Measurements from ENCODE around the gene PSIP1. TPM values are rescaled to one million over a fixed set of nuclear protein-coding genes. Genes with fewer than 3 reads are reported as not detected.

PSIP1 gene
- total RNA-seq (10 to 100 TPM; 82.2 to 86.3 TPM), polyA plus RNA-seq (129 TPM)

DNA sequence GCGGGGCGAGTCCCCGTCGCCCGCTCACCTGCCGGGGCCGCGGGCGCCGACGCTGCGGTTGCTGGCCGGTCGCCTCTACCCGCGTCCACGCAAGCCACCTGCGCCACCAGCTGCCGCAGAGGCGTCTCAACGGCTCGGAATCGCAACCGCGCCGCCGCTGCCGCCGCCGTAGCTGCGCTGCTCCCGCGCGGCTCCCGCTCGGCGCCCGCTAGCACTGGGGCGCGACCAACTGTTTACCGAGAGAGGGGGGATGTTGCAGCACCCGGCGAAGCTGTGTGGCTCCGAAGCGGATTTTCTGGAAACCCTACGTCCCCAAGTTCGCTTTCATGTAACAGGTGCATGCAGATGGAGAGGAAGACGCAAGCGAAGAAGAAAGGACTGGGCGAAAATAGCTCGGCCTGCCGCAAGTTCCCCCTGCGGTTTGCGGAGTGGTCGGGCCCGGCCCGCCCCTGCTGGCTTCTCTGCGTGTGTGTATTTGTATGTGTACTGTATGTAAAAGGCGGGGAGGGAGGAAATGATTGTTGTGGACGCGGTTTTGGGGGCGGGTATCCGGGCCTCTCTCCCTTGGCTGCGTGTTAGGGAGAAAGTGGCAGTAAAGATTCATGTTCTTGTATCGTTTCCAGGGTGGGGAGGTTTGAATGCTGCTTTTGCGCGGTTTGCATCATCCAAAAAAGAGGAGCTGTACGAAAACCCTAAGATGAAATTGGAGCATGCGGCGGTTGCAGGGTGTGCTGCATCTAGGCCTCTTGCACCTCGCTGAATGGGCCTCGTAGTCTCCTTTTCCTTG, at the start of gene PSIP1:
Gene PSIP1, minus strand, starts transcription at position 182 of the 787 bp plus-strand sequence. CDS start 782 bp downstream, outside the sequence.
- peak within 1 kb of the TSS; percentile 78 for H3K4me3 ChIP-seq (ENCODE audit: low read length)
- peaks cover 0 to 3% of the 10 kb centered on the region in 2 donors for H3K27me3 Mint-ChIP-seq
- peaks cover 2% of the 10 kb centered on the region for H3K36me3 ChIP-seq (ENCODE audit: insufficient read depth, low read length)
- H3K27ac ChIP-seq (ENCODE audit: low read depth, low read length): peak within 1 kb of the TSS; percentile 87
- peak; percentile 80 to 94 (median 91) for DNase-seq
- H3K4me3 Mint-ChIP-seq: peak within 1 kb of the TSS; percentile 96 to 98 (median 97)
- peaks cover 50% of the 10 kb centered on the region for H3K4me1 ChIP-seq (ENCODE audit: insufficient read depth, low read length)
- H3K27me3 ChIP-seq (ENCODE audit: insufficient read depth, low read length, poor library complexity, severe bottlenecking): no peaks in the 10 kb centered on the region
- H3K36me3 Mint-ChIP-seq: peaks cover 0 to 37% (median 13%) of the 10 kb centered on the region in 3 donors
- H3K27ac Mint-ChIP-seq: peak within 1 kb of the TSS; percentile 89 to 100 (median 99)
- ChIA-PET CTCF (interaction anchor here (0.8 to 1.8 kb wide), 7 partner anchors 11 to 42 kb away, joined by 3 to 6 read pairs (median 3); partner anchors contain the start of gene CCDC171), POLR2A (interaction anchor here (0.6 to 2.5 kb wide), 14 partner anchors 10 to 257 kb away, joined by 3 to 39 read pairs (median 4); partner anchors contain the start of genes CCDC171, SNAPC3 and TTC39B)
- H3K9me3 Mint-ChIP-seq: no peaks in the 10 kb centered on the region
- no peaks in the 10 kb centered on the region for H3K9me3 ChIP-seq (ENCODE audit: low read length)
- H3K4me1 Mint-ChIP-seq: peaks cover 51 to 59% (median 55%) of the 10 kb centered on the region in 3 donors

DNA sequence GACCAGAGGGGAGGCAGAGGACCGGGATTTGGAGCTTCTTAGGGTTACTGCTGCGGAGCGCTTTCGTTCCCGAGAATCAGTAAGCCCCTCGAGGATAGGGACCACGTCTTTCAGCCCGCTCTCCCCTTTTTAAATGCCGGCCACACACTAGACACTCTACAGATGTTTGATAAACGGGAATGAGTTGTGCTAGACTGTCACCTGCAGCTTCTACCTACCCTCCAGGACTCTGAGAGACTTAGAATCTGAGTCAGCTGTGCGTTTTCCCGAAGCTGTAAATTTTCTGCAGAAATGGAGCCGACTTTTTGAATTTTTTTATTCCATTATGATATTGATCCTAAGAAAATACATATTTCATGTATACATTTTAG, 42.7 kb upstream of the PSIP1 start:
- Mint-ChIP-seq H3K4me1 (peaks cover 12 to 20% (median 14%) of the 10 kb centered on the region in 3 donors), H3K27ac (peak overlapping the region in 6 of 8 donors; percentile 3 to 94 (median 87)), H3K27me3 (peaks cover 3% of the 10 kb centered on the region in 2 donors), H3K4me3 (peak overlapping the region; percentile 87 to 97 (median 93)), H3K36me3 (peaks cover 0 to 10% (median 0%) of the 10 kb centered on the region in 3 donors), H3K9me3 (peaks cover 0 to 2% (median 0%) of the 10 kb centered on the region in 5 donors)
- peak overlapping the region; percentile 98 for H3K4me3 ChIP-seq (ENCODE audit: low read length)
- H3K27ac ChIP-seq (ENCODE audit: low read depth, low read length): no peak overlapping the region
- peak in 1 of 5 donors; percentile 3 for DNase-seq
- POLR2A ChIA-PET: interaction anchor here (0.6 to 3.3 kb wide), 4 partner anchors 11 to 243 kb away, joined by 3 to 39 read pairs (median 5); partner anchors contain the start of genes PSIP1 and SNAPC3
- CTCF ChIA-PET: interaction anchor here (1.8 to 2.1 kb wide), 2 partner anchors 8 to 13 kb away, joined by 9 to 10 read pairs; no protein-coding TSS in a partner anchor
- H3K4me1 ChIP-seq (ENCODE audit: insufficient read depth, low read length): peaks cover 7% of the 10 kb centered on the region
- no peaks in the 10 kb centered on the region for H3K9me3 ChIP-seq (ENCODE audit: low read length)
- H3K27me3 ChIP-seq (ENCODE audit: insufficient read depth, low read length, poor library complexity, severe bottlenecking): no peaks in the 10 kb centered on the region
- no peaks in the 10 kb centered on the region for H3K36me3 ChIP-seq (ENCODE audit: insufficient read depth, low read length)

DNA sequence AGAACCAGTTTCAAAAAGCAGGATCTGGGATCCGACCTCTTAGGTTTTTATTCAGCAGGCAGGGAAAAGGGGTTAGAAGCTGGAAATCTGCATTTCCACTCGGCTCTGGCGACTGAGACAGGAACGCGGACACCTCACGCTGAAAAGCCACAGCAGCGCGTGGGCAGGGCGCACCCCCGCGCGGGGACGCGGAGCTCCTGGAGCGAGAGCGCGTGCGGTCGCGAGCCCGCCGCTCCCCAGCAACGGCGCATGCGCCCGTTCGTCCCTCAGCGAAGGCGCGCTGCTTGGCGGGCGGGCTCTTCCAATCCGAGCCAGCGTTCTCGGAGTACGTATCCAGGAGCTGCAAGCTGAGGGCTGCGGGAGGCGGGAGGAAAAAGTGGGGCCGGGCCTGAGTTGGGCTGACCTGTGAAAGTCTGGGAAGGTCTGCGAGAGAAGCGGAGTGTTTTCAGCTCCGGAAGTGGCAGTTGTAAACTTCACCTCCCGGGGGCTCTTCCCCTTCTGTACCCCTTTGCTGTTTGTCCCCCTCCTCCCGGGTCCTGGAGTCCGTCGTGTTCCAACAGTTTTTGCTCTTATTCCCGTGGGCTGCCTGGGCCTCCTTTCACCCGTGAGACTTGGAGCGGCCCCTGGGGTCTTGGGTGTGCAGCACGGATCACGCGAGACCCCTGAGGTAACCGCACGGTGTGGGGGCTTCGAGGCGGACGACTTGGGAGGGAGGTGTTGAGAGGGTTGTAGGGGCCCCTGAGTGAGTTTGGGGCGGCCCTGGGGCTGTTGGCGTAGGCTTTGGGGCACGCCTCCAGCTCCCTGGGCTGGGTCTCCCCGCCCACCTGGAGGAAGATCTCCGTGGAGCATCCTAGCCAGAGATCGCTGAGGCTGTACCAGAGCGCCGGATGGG, 42.1 kb upstream of the PSIP1 start, which contains the start of gene CCDC171:
Gene CCDC171, plus strand, starts transcription at position 408 of the 892 bp plus-strand sequence. CDS start 11,046 bp downstream, outside the sequence.
- Mint-ChIP-seq H3K4me3 (peak within 1 kb of the TSS; percentile 87 to 97 (median 93)), H3K36me3 (peaks cover 0 to 10% (median 0%) of the 10 kb centered on the region in 3 donors), H3K4me1 (peaks cover 12 to 20% (median 14%) of the 10 kb centered on the region in 3 donors), H3K9me3 (peaks cover 0 to 2% (median 0%) of the 10 kb centered on the region in 5 donors), H3K27ac (peak within 1 kb of the TSS; percentile 45 to 94 (median 86)), H3K27me3 (peaks cover 0 to 3% of the 10 kb centered on the region in 2 donors)
- CTCF ChIA-PET: interaction anchor here (0.9 to 2.1 kb wide), 6 partner anchors 9 to 240 kb away, joined by 3 to 10 read pairs (median 6); no protein-coding TSS in a partner anchor
- Histone ChIP-seq H3K36me3 (ENCODE audit: insufficient read depth, low read length) (no peaks in the 10 kb centered on the region), H3K9me3 (ENCODE audit: low read length) (no peaks in the 10 kb centered on the region), H3K4me1 (ENCODE audit: insufficient read depth, low read length) (peaks cover 7% of the 10 kb centered on the region), H3K27me3 (ENCODE audit: insufficient read depth, low read length, poor library complexity, severe bottlenecking) (no peaks in the 10 kb centered on the region), H3K27ac (ENCODE audit: low read depth, low read length) (peak within 1 kb of the TSS; percentile 40), H3K4me3 (ENCODE audit: low read length) (peak within 1 kb of the TSS; percentile 98)
- peak; percentile 77 to 90 (median 86) for DNase-seq
- POLR2A ChIA-PET: interaction anchor here (0.6 to 3.3 kb wide), 6 partner anchors 12 to 243 kb away, joined by 3 to 39 read pairs (median 5); partner anchors contain the start of genes PSIP1 and SNAPC3

DNA sequence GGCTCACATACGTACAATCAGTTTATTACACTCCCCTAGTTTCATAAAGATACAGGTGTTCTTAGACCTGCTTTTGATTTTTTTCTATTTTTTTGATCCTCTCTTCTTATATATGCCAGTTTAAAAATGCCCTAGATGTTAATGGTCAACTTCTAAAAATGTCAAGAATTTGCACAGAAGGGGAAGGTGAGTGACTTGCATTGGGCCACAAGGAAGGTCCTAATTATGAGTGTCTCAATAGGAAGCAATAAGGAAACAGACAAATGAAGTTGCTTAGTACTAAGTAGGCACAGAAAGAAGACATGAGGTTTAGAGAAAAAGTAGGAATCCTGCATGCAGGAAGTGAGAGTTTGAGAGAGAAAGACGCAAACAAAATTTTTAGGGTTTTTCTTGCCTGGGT, 38.8 kb upstream of the PSIP1 start:
- H3K4me1 ChIP-seq (ENCODE audit: insufficient read depth, low read length): peaks cover 7% of the 10 kb centered on the region
- Mint-ChIP-seq H3K27me3 (peaks cover 3 to 4% of the 10 kb centered on the region in 2 donors), H3K36me3 (peaks cover 0 to 10% (median 0%) of the 10 kb centered on the region in 3 donors), H3K9me3 (no peaks in the 10 kb centered on the region), H3K27ac (no peak overlapping the region), H3K4me3 (peak overlapping the region in 1 of 7 donors; percentile 50), H3K4me1 (peaks cover 12 to 20% (median 14%) of the 10 kb centered on the region in 3 donors)
- no peak overlapping the region for H3K27ac ChIP-seq (ENCODE audit: low read depth, low read length)
- ChIA-PET POLR2A (no interaction called here), CTCF (no interaction called here)
- H3K36me3 ChIP-seq (ENCODE audit: insufficient read depth, low read length): no peaks in the 10 kb centered on the region
- H3K9me3 ChIP-seq (ENCODE audit: low read length): no peaks in the 10 kb centered on the region
- no peak for DNase-seq
- no peak overlapping the region for H3K4me3 ChIP-seq (ENCODE audit: low read length)
- no peaks in the 10 kb centered on the region for H3K27me3 ChIP-seq (ENCODE audit: insufficient read depth, low read length, poor library complexity, severe bottlenecking)

DNA sequence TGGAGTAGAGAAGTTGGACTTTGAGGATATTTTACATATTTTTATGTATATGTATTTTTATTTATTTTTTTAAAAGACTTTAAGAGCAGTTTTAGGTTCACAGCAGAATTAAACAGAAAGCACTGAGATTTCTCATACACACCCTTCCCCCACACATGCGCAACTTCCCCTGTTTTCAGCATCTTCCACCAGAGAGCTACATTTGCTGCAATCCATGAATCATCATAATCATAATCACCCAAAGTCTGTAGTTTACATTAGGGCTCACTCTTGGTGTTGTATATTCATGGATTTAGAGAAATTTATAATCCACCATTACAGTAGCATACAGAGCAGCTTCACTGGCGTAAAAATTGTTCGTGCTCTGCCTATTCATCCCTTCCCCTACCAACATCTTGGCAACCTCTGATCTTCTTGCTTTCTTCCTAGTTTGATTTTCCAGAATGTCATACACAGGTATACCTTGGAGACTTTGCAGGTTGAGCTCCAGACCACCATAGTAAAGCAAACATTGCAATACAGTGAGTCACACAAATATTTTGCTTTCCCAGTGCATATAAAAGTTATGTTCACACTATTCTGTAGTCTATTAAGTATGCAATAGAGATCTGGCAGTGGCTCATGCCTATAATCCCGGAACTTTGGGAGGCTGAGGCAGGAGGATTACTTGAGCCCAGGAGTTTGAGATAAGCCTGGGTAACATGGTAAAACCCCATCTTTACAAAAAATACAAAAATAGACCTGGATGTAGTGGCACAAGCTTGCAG, 32.5 kb upstream of the PSIP1 start:
- no peaks in the 10 kb centered on the region for H3K27me3 ChIP-seq (ENCODE audit: insufficient read depth, low read length, poor library complexity, severe bottlenecking)
- no peaks in the 10 kb centered on the region for H3K36me3 ChIP-seq (ENCODE audit: insufficient read depth, low read length)
- ChIA-PET POLR2A (no interaction called here), CTCF (interaction anchor here (0.5 kb wide), 1 partner anchor 404 kb away, joined by 4 read pairs; no protein-coding TSS in a partner anchor)
- H3K27ac ChIP-seq (ENCODE audit: low read depth, low read length): no peak overlapping the region
- no peaks in the 10 kb centered on the region for H3K4me1 Mint-ChIP-seq
- no peaks in the 10 kb centered on the region for H3K36me3 Mint-ChIP-seq
- peaks cover 1 to 17% of the 10 kb centered on the region in 2 donors for H3K27me3 Mint-ChIP-seq
- H3K4me3 ChIP-seq (ENCODE audit: low read length): no peak overlapping the region
- DNase-seq: no peak
- no peak overlapping the region for H3K27ac Mint-ChIP-seq
- H3K9me3 ChIP-seq (ENCODE audit: low read length): no peaks in the 10 kb centered on the region
- H3K4me1 ChIP-seq (ENCODE audit: insufficient read depth, low read length): no peaks in the 10 kb centered on the region
- no peak overlapping the region for H3K4me3 Mint-ChIP-seq
- no peaks in the 10 kb centered on the region for H3K9me3 Mint-ChIP-seq

DNA sequence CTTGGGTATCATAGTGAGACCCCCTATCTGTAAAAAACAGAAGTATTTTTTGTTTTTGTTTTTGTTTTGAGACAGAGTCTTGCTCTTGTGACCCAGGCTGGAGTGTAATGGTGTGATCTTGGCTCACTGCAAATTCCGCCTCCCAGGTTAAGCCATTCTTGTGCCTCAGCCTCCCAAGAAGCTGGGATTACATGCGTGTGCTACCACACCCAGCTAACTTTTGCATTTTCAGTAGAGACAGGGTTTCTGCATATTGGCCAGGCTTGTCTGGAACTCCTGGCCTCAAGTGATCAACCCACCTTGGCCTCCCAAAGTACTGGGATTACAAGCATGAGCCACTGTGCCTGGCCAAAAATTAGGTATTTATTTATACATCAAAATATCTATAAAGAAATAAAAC, 31.9 kb upstream of the PSIP1 start:
- Mint-ChIP-seq H3K9me3 (no peaks in the 10 kb centered on the region), H3K27ac (no peak overlapping the region), H3K27me3 (peaks cover 1 to 21% of the 10 kb centered on the region in 2 donors), H3K36me3 (no peaks in the 10 kb centered on the region), H3K4me3 (no peak overlapping the region), H3K4me1 (no peaks in the 10 kb centered on the region)
- Histone ChIP-seq H3K27ac (ENCODE audit: low read depth, low read length) (no peak overlapping the region), H3K9me3 (ENCODE audit: low read length) (no peaks in the 10 kb centered on the region), H3K36me3 (ENCODE audit: insufficient read depth, low read length) (no peaks in the 10 kb centered on the region), H3K27me3 (ENCODE audit: insufficient read depth, low read length, poor library complexity, severe bottlenecking) (no peaks in the 10 kb centered on the region), H3K4me1 (ENCODE audit: insufficient read depth, low read length) (no peaks in the 10 kb centered on the region), H3K4me3 (ENCODE audit: low read length) (no peak overlapping the region)
- ChIA-PET CTCF (no interaction called here), POLR2A (no interaction called here)
- no peak for DNase-seq

DNA sequence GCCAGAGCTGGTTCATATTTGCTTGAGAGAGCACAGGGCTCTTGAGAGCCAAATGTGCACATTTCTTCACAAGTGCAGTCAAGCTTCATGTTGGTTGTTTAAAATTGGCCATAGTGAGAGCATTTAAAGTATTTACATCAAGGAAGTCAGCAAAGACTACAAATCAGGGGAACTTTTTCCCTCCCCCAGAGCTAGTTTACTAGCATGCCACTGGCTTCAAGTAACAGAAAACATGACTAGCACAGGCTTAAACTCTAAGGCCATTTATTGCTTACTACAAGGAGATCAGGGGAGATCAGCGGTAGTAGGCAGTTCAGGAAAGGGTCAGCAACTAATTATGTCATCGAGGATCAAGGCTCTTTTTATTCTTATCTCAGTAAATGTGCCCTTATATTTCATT, 31.1 kb upstream of the PSIP1 start:
- H3K4me3 Mint-ChIP-seq: no peak overlapping the region
- H3K9me3 ChIP-seq (ENCODE audit: low read length): no peaks in the 10 kb centered on the region
- no peak overlapping the region for H3K27ac ChIP-seq (ENCODE audit: low read depth, low read length)
- no peak for DNase-seq
- POLR2A ChIA-PET: no interaction called here
- no peaks in the 10 kb centered on the region for H3K4me1 ChIP-seq (ENCODE audit: insufficient read depth, low read length)
- H3K27me3 Mint-ChIP-seq: peaks cover 1 to 24% of the 10 kb centered on the region in 2 donors
- H3K27me3 ChIP-seq (ENCODE audit: insufficient read depth, low read length, poor library complexity, severe bottlenecking): no peaks in the 10 kb centered on the region
- H3K4me3 ChIP-seq (ENCODE audit: low read length): no peak overlapping the region
- CTCF ChIA-PET: interaction anchor here (1.8 kb wide), 1 partner anchor 11 kb away, joined by 10 read pairs; the partner anchor contains the start of gene CCDC171
- H3K4me1 Mint-ChIP-seq: no peaks in the 10 kb centered on the region
- H3K36me3 ChIP-seq (ENCODE audit: insufficient read depth, low read length): no peaks in the 10 kb centered on the region
- no peak overlapping the region for H3K27ac Mint-ChIP-seq
- H3K9me3 Mint-ChIP-seq: no peaks in the 10 kb centered on the region
- no peaks in the 10 kb centered on the region for H3K36me3 Mint-ChIP-seq
